H9 (cell line): ENCODE data around the gene GEMIN4. TPM values are rescaled to one million over a fixed set of nuclear protein-coding genes. Genes with fewer than 3 reads are reported as not detected.
"Not testable (repeated sequence)": the region's sequence is repeated elsewhere in the genome, so short reads cannot be mapped to it uniquely, and the experiment has no call there.

Experiments used
- DNase-seq: peaks from one replicate; pipeline ENCODE4 v3.0.0-alpha.2; 2017
- H2AFZ ChIP-seq: one replicate; pipeline ENCODE4 v1.6.1; 2013; ENCODE audit warnings: mild to moderate bottlenecking, low read length, control low read depth, moderate library complexity
- H2AK5ac ChIP-seq: 2 replicates; pipeline ENCODE4 v1.6.1; 2013; ENCODE audit warnings: low read length, control low read depth, mixed read lengths; ENCODE audit not compliant: insufficient read length
- H2BK120ac ChIP-seq: one replicate; pipeline ENCODE4 v1.6.1; 2013; ENCODE audit warnings: low read depth, mild to moderate bottlenecking, low read length, control low read depth, inconsistent platforms; ENCODE audit not compliant: poor library complexity, severe bottlenecking
- H2BK12ac ChIP-seq: 2 replicates; pipeline ENCODE4 v1.6.1; 2013; ENCODE audit warnings: low read length, control low read depth, mixed read lengths, low read depth; ENCODE audit not compliant: insufficient read length
- H2BK15ac ChIP-seq: 2 replicates; pipeline ENCODE4 v1.6.1; 2013; ENCODE audit warnings: low read depth, low read length, control low read depth
- H2BK20ac ChIP-seq: one replicate; pipeline ENCODE4 v1.6.1; 2013; ENCODE audit warnings: low read depth, mild to moderate bottlenecking, low read length, control low read depth, inconsistent platforms; ENCODE audit not compliant: poor library complexity, severe bottlenecking
- H2BK5ac ChIP-seq: 2 replicates; pipeline ENCODE4 v1.6.1; 2013; ENCODE audit warnings: low read length, control low read depth, mixed read lengths; ENCODE audit not compliant: insufficient read length
- H3K14ac ChIP-seq: 2 replicates; pipeline ENCODE4 v1.6.1; 2013; ENCODE audit warnings: low read length, control low read depth; ENCODE audit not compliant: insufficient read depth
- H3K18ac ChIP-seq: 2 replicates; pipeline ENCODE4 v1.6.1; 2013; ENCODE audit warnings: low read depth, mild to moderate bottlenecking, mixed read lengths, low read length, control low read depth; ENCODE audit not compliant: insufficient read length
- H3K23ac ChIP-seq: 2 replicates; pipeline ENCODE4 v1.6.1; 2013; ENCODE audit warnings: low read length, control low read depth, mixed read lengths, low read depth; ENCODE audit not compliant: insufficient read length
- H3K23me2 ChIP-seq: 2 replicates; pipeline ENCODE4 v1.6.1; 2013; ENCODE audit warnings: low read depth, mild to moderate bottlenecking, mixed read lengths, low read length, control low read depth; ENCODE audit not compliant: insufficient read length, poor library complexity, severe bottlenecking
- H3K27ac ChIP-seq: 2 replicates; pipeline ENCODE4 v1.5.1; 2013; ENCODE audit warnings: low read length, control low read depth, mixed read lengths, low read depth; ENCODE audit not compliant: insufficient read length
- H3K27me3 ChIP-seq: 2 replicates; pipeline ENCODE4 v1.6.1; 2013; ENCODE audit warnings: low read length, control low read depth, inconsistent platforms; ENCODE audit not compliant: insufficient read depth
- H3K4ac ChIP-seq: 2 replicates; pipeline ENCODE4 v1.6.1; 2013; ENCODE audit warnings: low read depth, mild to moderate bottlenecking, control low read depth, inconsistent platforms, low read length, moderate library complexity
- H3K4me1 ChIP-seq: 2 replicates; pipeline ENCODE4 v1.6.1; 2013; ENCODE audit warnings: low read length, control low read depth, inconsistent platforms; ENCODE audit not compliant: insufficient read depth
- H3K4me2 ChIP-seq: 2 replicates; pipeline ENCODE4 v1.6.1; 2013; ENCODE audit warnings: low read length, control low read depth, mixed read lengths; ENCODE audit not compliant: insufficient read length, insufficient read depth
- H3K56ac ChIP-seq: 2 replicates; pipeline ENCODE4 v1.6.1; 2013; ENCODE audit warnings: low read depth, mild to moderate bottlenecking, mixed read lengths, low read length, control low read depth; ENCODE audit not compliant: insufficient read length
- H3K79me1 ChIP-seq: 2 replicates; pipeline ENCODE4 v1.6.1; 2013; ENCODE audit warnings: low read depth, mild to moderate bottlenecking, moderate library complexity, low read length, control low read depth, inconsistent platforms; ENCODE audit not compliant: insufficient read depth, poor library complexity, severe bottlenecking
- H3K79me2 ChIP-seq: 2 replicates; pipeline ENCODE4 v1.6.1; 2013; ENCODE audit warnings: low read length, control low read depth, inconsistent platforms; ENCODE audit not compliant: insufficient read depth
- H3K9ac ChIP-seq: 2 replicates; pipeline ENCODE4 v1.6.1; 2013; ENCODE audit warnings: low read length, control low read depth, mixed read lengths; ENCODE audit not compliant: insufficient read length; ENCODE audit errors: extremely low read depth
- H3K9me3 ChIP-seq: one replicate; pipeline ENCODE4 v1.6.1; 2013; ENCODE audit warnings: low read depth, low read length, inconsistent platforms; ENCODE audit not compliant: control insufficient read depth
- H3T11ph ChIP-seq: one replicate; pipeline ENCODE4 v1.6.1; 2013; ENCODE audit warnings: mild to moderate bottlenecking, low read length, control low read depth, inconsistent platforms
- H4K20me1 ChIP-seq: one replicate; pipeline ENCODE4 v1.6.1; 2013; ENCODE audit not compliant: control insufficient read depth, insufficient read length, insufficient read depth
- H4K5ac ChIP-seq: 2 replicates; pipeline ENCODE4 v1.6.1; 2013; ENCODE audit warnings: low read depth, mild to moderate bottlenecking, mixed read lengths, low read length, control low read depth; ENCODE audit not compliant: insufficient read length
- H4K8ac ChIP-seq: replicated peaks from 2 replicates; pipeline ENCODE4 v1.6.1; 2013; ENCODE audit warnings: low read length, control low read depth, mixed read lengths, low read depth; ENCODE audit not compliant: insufficient read length
- H4K91ac ChIP-seq: 2 replicates; pipeline ENCODE4 v1.6.1; 2013; ENCODE audit warnings: low read depth, mild to moderate bottlenecking, moderate library complexity, mixed read lengths, low read length, control low read depth; ENCODE audit not compliant: insufficient read length
- H3K27ac Mint-ChIP-seq, 3 experiments: 2 replicates in 2 of 3; 3 replicates in 1 of 3; pipeline ENCODE4 v1.8.0; 2020 to 2021; ENCODE audit warnings: mixed read lengths in 3 of 3, mild to moderate bottlenecking in 1 of 3, moderate library complexity in 1 of 3
- H3K27me3 Mint-ChIP-seq: 2 replicates; pipeline ENCODE4 v1.8.0; 2021; ENCODE audit warnings: low read depth, mild to moderate bottlenecking, moderate library complexity, mixed read lengths
- H3K36me3 Mint-ChIP-seq, 3 experiments: 2 replicates in 2 of 3; 3 replicates in 1 of 3; pipeline ENCODE4 v1.8.0; 2020 to 2021; ENCODE audit warnings: low read depth in 3 of 3, mixed read lengths in 3 of 3; ENCODE audit not compliant: insufficient read depth in 1 of 3
- H3K4me1 Mint-ChIP-seq, 2 experiments: 2 replicates each; pipeline ENCODE4 v1.8.0; 2020; ENCODE audit warnings: mixed read lengths in 2 of 2
- H3K4me3 Mint-ChIP-seq, 2 experiments: 2 replicates in 1 of 2; 3 replicates in 1 of 2; pipeline ENCODE4 v1.8.0; 2020 to 2021; ENCODE audit warnings: mild to moderate bottlenecking in 2 of 2, mixed read lengths in 2 of 2, moderate library complexity in 1 of 2
- H3K9me3 Mint-ChIP-seq, 2 experiments: 2 replicates in 1 of 2; 3 replicates in 1 of 2; pipeline ENCODE4 v1.8.0; 2020; ENCODE audit warnings: mild to moderate bottlenecking in 2 of 2, mixed read lengths in 2 of 2, moderate library complexity in 1 of 2
- CTCF ChIP-seq: fragments of 200-600 bp; sonication (generic); conservative IDR thresholded peaks from 3 replicates; pipeline ENCODE4 v1.8.0; 2021; ENCODE audit warnings: antibody characterized with exemption, mild to moderate bottlenecking
- WGBS: extraction: QIAGEN DNeasy Blood & Tissue Kit; methylation state at CpG from one replicate; pipeline ENCODE4 v1.1.7; 2013; ENCODE audit warnings: missing lambda C conversion rate, low lambda C conversion rate, mixed read lengths; ENCODE audit not compliant: insufficient read length; ENCODE audit errors: extremely low coverage; 5-methylcytosine and 5-hydroxymethylcytosine counted together
- total RNA-seq: library from RNA; stranded (reverse); gene quantifications from 2 replicates; pipeline ENCODE4 v1.2.1, GENCODE V29; 2021

Gene GEMIN4
- total RNA-seq, 1 experiment from 2014 or later = 56.8 TPM

DNA sequence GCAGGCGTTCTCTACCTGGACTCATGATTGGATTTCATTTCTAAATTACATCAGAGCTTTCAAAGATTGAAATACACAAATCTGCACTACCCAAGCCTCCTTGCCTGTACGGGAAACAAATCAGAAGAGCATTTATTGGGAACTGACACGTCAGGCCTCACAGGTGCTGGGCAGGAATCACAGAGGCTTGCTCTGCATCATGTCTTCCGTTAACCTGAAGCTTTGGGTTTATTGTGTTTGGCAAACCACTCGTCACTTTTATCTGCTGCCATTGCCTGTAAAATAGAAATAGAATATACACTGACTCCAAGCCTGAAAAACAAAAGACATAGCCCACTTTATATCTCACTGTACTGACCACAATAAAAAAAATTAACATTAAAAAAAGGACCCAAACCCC is 7.9 kb upstream of the GEMIN4 start:
- H3K4ac ChIP-seq = no peak overlapping the region
- no peaks in the 10 kb centered on the region for H3K79me1 ChIP-seq
- H3K36me3 Mint-ChIP-seq = peaks cover 21 to 78% (median 70%) of the 10 kb centered on the region in 3 experiments
- no peak overlapping the region for H3K56ac ChIP-seq
- H3K4me2 ChIP-seq = no peak overlapping the region
- H3K18ac ChIP-seq = no peak overlapping the region
- no peak overlapping the region for H2AFZ ChIP-seq
- H3K23ac ChIP-seq = no peak overlapping the region
- no peak for TF ChIP-seq CTCF
- no peaks in the 10 kb centered on the region for H3K27me3 Mint-ChIP-seq
- H2BK120ac ChIP-seq = no peak overlapping the region
- H2BK5ac ChIP-seq = no peak overlapping the region
- H2AK5ac ChIP-seq = no peak overlapping the region
- H4K91ac ChIP-seq = no peak overlapping the region
- no peak overlapping the region for H3K4me3 Mint-ChIP-seq
- no peak for DNase-seq
- no peaks in the 10 kb centered on the region for H3K79me2 ChIP-seq
- H3T11ph ChIP-seq = no peak overlapping the region
- no CpG with 5 or more reads among the region's 5 CpGs for WGBS
- H3K27me3 ChIP-seq = no peaks in the 10 kb centered on the region
- H3K27ac ChIP-seq = no peak overlapping the region
- no peaks in the 10 kb centered on the region for H3K4me1 ChIP-seq
- H3K27ac Mint-ChIP-seq = peak overlapping the region in 1 of 3 experiments; percentile 44; a peak in 1 of 7 replicates
- H3K14ac ChIP-seq = no peak overlapping the region
- H3K4me1 Mint-ChIP-seq = peaks cover 12 to 13% of the 10 kb centered on the region in 2 experiments
- no peak overlapping the region for H4K8ac ChIP-seq
- no peaks in the 10 kb centered on the region for H3K23me2 ChIP-seq
- H3K9ac ChIP-seq = no peak overlapping the region
- no peaks in the 10 kb centered on the region for H3K9me3 ChIP-seq
- no peak overlapping the region for H2BK12ac ChIP-seq
- no peaks in the 10 kb centered on the region for H4K20me1 ChIP-seq
- peaks cover 0 to 4% of the 10 kb centered on the region in 2 experiments; a peak in 1 of 5 replicates for H3K9me3 Mint-ChIP-seq
- H4K5ac ChIP-seq = no peak overlapping the region
- H2BK20ac ChIP-seq = no peak overlapping the region
- no peak overlapping the region for H2BK15ac ChIP-seq

- Mint-ChIP-seq H3K4me1 (peaks cover 24 to 26% of the 10 kb centered on the region in 2 experiments), H3K27ac (peak overlapping the region; percentile 32 to 86 (median 64); a peak in 5 of 7 replicates), H3K36me3 (peaks cover 18 to 54% (median 46%) of the 10 kb centered on the region in 3 experiments)
- not testable (repeated sequence) for H3K9ac ChIP-seq, H3K23me2 ChIP-seq, H3K14ac ChIP-seq, H4K8ac ChIP-seq, H3K79me2 ChIP-seq, H3K27me3 ChIP-seq, H3K23ac ChIP-seq, H2BK15ac ChIP-seq, H3K18ac ChIP-seq, H4K20me1 ChIP-seq, H4K5ac ChIP-seq, H3K27me3 Mint-ChIP-seq, H3K9me3 Mint-ChIP-seq, H3K27ac ChIP-seq, H2BK120ac ChIP-seq, H3K56ac ChIP-seq, H3K79me1 ChIP-seq, H3T11ph ChIP-seq, DNase-seq, H3K4me1 ChIP-seq, H3K4me3 Mint-ChIP-seq, H2BK12ac ChIP-seq, H4K91ac ChIP-seq, H2AFZ ChIP-seq, H2BK5ac ChIP-seq, H2AK5ac ChIP-seq, H2BK20ac ChIP-seq, H3K9me3 ChIP-seq, H3K4me2 ChIP-seq, H3K4ac ChIP-seq
- WGBS = no CpG with 5 or more reads among the region's 15 CpGs
Observed at GRCh38 chr17:756010-756567, 4.0 kb upstream of the GEMIN4 start.
